GM19328 (cell line): ENCODE measurements around the gene MEGF6.

Experiments
- ATAC-seq: cut with Tn5 transposase; IDR thresholded peaks from one replicate; pipeline ENCODE4 v1.9.1; 2021; ENCODE audit warnings: mild to moderate bottlenecking, moderate library complexity; ENCODE audit not compliant: unreplicated experiment

The MEGF6 gene

DNA sequence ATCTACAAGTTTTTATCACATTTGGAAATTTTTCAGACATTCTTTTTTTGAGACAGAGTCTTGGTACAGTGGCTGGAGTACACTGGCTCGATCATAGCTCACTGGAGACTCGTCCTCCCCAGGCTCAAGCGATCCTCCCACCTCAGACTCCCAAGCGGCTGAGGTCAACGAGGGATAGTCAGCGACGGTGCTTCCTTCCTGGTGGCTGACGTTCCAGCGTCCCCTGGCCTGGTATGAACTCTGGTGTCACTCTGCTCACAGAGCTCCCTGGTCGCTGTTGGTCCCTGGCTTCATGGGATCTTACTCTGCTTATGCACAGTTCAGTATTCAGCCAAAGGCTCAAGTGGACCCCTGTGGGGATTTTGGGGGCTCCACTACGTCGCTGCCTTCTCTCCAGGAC, 160.3 kb downstream of the MEGF6 start:
- ATAC-seq, result no peak

DNA sequence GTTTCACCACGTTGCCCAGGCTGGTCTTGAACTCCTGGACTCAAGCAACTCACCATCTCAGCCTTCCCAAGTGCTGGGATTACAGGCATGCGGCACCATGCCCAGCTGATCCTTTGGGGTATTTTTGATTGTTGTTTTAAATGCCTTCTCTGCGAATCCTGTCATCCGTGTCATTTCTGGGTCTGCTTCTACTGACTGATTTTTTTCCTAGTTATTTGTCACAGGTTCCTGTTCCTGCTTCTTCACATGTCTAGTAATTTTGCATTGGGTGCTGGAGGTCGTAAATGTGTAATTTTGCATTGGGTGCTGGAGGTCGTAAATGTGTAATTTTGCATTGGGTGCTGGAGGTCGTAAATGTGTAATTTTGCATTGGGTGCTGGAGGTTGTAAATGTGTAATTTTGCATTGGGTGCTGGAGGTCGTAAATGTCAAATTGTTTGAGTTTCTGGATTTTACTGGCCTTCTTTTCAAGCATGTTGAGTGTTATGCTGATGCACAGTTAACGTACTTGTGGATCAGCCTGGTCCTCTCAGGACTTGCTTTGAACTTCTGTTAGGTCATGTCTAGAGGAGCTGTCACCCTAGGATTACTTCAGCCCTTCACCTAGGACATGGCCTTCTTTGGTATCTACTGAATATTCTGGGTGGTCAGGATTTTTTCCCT, 161.0 kb downstream of the MEGF6 start:
- no peak for ATAC-seq

DNA sequence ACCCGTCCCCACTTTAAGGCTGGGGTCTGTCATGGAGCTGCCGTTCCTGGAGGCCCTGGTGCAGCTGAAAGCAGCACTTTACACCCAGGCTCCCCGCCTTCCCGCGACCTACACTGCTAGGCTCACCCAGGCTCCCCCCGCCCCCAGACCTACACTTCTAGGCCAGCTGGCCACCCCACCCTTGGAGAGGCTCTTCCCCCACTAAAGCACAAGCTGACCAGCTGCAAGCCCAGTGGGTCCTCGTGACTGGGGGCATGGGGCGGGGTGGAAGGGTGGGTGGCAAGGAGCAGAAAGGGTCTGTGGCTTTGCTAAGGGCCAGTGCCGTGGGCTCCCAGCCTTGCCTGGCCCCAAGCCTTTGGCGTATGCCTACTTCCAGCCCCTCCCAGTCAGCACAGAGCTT, 166.6 kb downstream of the MEGF6 start:
- no peak for ATAC-seq

DNA sequence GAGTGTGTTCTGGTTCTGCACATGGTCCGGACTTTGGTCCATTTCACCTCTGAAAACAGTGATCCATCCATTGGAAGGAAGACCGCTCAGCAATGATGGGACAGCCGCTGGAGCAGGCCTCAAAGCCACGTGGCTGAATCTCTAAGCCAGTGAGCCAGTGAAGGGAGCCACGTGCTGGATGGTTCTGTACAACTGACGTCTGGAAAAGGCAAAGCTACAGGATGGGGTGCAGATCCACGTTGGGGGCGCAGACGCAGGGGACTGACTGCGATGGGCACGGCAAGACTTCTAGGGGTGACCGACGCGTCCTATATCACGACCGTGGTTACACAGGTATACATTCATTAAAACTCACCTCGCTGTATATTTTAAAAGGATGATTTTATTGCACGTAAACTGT, 167.0 kb downstream of the MEGF6 start:
- ATAC-seq, result no peak

DNA sequence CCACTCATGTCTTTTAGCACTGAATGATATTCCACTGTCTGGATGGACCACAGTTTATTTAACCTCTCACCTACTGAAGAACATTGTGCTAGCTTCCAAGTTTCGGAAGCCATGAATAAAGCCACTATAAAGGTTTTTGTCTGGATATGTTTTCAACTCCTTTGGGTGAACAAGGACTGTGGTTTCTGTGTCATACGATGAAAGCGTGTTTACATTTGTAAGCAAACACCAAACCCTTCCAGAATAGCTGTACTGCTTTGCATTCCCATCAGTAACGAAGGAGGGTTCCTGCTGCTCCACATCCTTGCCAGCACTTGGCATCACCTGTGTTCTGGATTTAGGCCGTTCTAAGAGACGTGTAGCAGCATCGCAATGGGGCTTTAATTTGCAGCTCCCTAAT, 167.5 kb downstream of the MEGF6 start:
- ATAC-seq, result no peak

DNA sequence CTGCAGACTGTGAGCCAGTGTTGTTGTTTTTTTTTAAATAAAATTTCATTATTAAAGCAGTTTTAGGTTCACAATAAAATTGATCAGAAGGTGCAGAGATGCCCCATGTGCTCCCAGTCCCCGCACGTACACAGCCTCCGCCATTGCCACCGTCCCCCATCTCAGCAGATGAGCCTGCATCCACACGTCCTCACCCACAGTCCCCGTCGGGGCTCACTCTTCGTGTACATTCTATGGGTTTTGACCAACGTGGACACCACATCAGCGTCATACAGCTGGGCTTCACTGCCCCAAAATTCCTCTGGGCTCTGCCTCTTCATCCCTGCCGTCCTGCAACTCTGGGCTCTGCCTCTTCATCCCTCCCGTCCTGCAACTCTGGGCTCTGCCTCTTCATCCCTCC, 168.4 kb downstream of the MEGF6 start:
- no peak for ATAC-seq

DNA sequence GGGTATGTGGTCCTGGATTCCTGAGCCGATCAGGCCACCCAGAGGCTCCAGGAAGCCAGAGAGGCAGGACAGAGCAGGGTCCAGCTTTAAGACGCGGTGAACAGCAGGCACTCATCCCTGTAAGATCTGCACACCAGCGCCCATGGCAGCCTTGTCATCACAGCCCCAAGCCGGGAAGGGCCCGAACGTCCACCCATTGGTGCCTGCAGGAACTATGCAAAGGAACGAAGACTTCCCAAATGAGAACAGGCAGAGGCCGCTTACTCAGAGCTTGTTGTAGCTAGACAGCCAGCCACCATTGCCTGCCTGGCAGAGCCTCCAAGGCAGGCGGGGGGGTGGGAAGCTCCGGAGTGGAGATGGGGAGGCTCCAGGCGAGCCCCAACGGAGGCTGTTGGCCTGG, 169.0 kb downstream of the MEGF6 start:
- ATAC-seq, result no peak

DNA sequence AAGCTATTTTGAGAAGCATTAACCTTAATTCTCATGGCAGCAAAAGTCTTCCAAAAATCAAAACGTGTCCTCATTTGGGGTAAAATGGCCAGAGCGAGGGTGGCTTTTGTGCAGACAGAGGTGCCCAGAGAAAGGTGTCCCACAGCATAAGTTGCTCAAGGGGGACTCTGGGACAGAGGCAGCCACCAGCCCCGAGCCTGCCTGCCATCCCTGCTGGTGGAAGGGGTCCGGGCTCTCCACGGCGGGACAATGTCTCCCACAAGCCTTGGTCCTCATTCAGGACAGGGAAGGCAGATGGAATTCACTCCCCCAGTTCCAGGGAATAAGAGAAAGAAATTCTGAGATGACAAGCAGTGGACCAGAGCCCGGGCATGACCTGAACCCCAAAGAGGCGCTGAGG, 169.4 kb downstream of the MEGF6 start:
- no peak for ATAC-seq

DNA sequence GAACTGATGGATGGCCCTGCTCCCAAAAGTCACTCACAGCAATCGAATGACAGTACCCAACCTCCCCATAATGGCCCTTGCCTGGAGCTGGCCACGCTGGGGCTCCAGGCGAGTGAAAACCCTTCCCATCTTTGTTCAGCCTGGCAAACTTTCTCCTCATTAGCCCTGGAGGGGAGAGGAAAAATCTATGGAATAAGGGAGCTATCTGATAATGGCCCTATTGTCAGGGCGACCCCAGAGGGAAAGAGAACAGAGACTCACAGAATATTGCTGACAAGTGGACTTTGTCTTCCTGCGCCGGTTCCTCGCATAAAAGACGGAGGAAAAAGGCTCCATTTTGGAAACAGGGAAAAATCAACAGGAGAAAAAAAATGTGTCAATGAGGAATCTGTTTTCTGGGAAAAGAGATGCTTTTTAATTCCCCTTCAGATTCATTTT, 169.9 kb downstream of the MEGF6 start:
- ATAC-seq, result no peak

DNA sequence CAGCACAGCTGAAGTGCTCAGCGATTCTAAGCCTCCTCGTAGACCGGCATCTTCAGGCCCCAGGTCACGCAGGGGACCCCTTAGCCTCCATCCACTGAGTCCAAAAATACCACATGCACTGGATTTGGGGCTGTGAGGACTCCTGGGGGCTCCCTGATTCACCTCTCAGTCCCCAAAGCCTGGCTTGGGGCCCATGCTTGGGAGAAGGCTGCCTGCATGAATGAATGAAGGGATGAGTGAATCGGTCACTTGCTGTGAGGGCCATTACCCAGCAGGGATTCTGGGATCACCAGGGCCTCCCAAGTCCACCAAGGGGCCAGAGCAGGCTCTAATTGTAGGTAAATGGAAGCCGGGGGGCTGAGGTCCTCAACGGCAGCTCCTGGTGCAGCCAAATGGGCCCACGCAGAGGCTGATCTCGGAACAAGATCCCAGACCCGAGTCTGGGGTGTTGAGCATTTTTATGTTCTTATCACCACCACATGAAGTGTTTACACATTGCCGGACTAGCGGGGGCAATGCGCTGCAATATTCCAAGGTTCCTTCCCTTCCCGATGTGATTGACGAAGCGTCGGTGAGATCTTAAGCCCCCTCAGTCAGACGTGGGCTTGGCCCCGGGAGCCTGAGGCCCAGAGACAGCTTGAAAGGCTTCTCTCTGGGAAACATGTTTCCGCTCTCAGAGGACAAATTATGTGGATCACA, 170.4 kb downstream of the MEGF6 start:
- ATAC-seq, result no peak

DNA sequence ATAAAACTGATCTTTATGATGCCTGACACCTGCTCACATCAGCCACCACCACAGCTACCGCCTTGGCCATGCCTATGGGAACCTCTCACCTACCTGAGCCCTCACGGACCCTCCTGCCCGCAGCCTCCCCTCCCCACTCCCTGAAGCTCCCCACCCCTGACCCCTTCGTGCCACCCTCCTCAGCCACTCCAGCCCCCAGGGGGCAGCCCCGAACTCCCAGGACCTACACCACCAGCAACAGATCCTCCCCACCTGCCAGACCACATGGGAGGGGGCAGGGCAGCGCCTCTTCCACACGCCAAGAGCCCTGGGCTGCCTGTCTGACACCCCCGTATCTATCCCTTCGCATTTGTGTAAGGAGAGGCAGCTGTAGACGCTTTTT, 171.0 kb downstream of the MEGF6 start:
- no peak for ATAC-seq
